ENCODE measurements around the gene TNFSF15.

The TNFSF15 gene

GRCh38 chr9:114805670-114806525 lies at the start of gene TNFSF15:
Gene TNFSF15 (minus strand): TSS chr9:114806039. CDS start chr9:114806012, 27 bp downstream.
- DNase-seq, result no peak

GRCh38 chr9:114855488-114855887 lies 49.6 kb upstream of the TNFSF15 start:
- no peak for DNase-seq

GRCh38 chr9:114854736-114855355 lies 49.0 kb upstream of the TNFSF15 start:
- DNase-seq, result no peak

GRCh38 chr9:114853071-114853855 lies 47.4 kb upstream of the TNFSF15 start:
- no peak for DNase-seq

- no peak for DNase-seq
Measured at GRCh38 chr9:114852050-114852594, 46.3 kb upstream of the TNFSF15 start.

- no peak for DNase-seq
Measured at GRCh38 chr9:114851306-114851705, 45.5 kb upstream of the TNFSF15 start.

- DNase-seq, result no peak
Measured at GRCh38 chr9:114850871-114851270, 45.0 kb upstream of the TNFSF15 start.

- no peak for DNase-seq
Measured at GRCh38 chr9:114849450-114849849, 43.6 kb upstream of the TNFSF15 start.

GRCh38 chr9:114847492-114848417 lies 41.9 kb upstream of the TNFSF15 start:
- DNase-seq, result no peak

GRCh38 chr9:114845373-114845772 lies 39.5 kb upstream of the TNFSF15 start:
- no peak for DNase-seq

- DNase-seq, result no peak
Measured at GRCh38 chr9:114844766-114845165, 38.9 kb upstream of the TNFSF15 start.

GRCh38 chr9:114837923-114838322 lies 32.1 kb upstream of the TNFSF15 start:
- no peak for DNase-seq

- no peak for DNase-seq
Measured at GRCh38 chr9:114836769-114837168, 30.9 kb upstream of the TNFSF15 start.

GRCh38 chr9:114834386-114834785 lies 28.5 kb upstream of the TNFSF15 start:
- no peak for DNase-seq

GRCh38 chr9:114830546-114830945 lies 24.7 kb upstream of the TNFSF15 start:
- DNase-seq, result no peak

- no peak for DNase-seq
Measured at GRCh38 chr9:114829574-114830440, 24.0 kb upstream of the TNFSF15 start.

GRCh38 chr9:114828303-114828650 lies 22.4 kb upstream of the TNFSF15 start:
- DNase-seq, result no peak

- no peak for DNase-seq
Measured at GRCh38 chr9:114827641-114828302, 21.9 kb upstream of the TNFSF15 start.

- DNase-seq, result no peak
Measured at GRCh38 chr9:114826431-114826830, 20.6 kb upstream of the TNFSF15 start.

GRCh38 chr9:114825126-114825795 lies 19.4 kb upstream of the TNFSF15 start:
- no peak for DNase-seq

Measured in NCI-H446 treated with DMSO at 0.1 percent for 48 hours (cell line).